Choroid plexus epithelial cell (primary cell): ENCODE results near the gene OR2T27.
"Not testable (repeated sequence)": the region's sequence is repeated elsewhere in the genome, so short reads cannot be mapped to it uniquely, and the experiment has no call there.

Experiments
- DNase-seq: peaks from one replicate; pipeline ENCODE4 v3.0.0-alpha.2; 2010; ENCODE audit warnings: low read depth
- H3K4me3 ChIP-seq: 2 replicates; pipeline ENCODE4 v1.5.1; 2011; ENCODE audit warnings: low read depth, mild to moderate bottlenecking, control low read depth, low read length, moderate library complexity
- TF ChIP-seq, protein P1 (sequence below): conservative IDR thresholded peaks from 2 replicates; pipeline ENCODE4 v1.5.1; 2011; ENCODE audit warnings: low read depth, mild to moderate bottlenecking, control low read depth, inconsistent platforms, low read length, moderate library complexity

OR2T27 gene

DNA sequence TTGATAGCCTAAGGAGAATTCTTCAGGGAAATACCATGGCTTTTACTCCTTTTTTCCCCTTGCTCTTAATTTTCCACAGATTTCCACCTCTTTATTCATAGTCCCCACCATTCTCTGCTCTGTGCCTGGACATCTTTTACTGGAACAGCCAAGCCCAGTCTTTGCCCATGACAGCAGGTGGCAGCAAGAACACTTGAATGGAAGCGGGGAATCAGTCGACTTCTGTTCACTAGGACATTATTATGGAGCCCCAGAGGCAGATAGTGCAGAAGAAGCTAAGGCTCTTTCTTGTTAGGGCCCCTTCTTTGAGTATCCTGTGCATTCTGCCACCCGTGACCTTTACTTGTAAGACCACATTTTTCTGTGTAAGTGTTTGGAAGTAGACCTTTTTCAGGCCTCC lies 40.9 kb upstream of the OR2T27 start:
- no peak overlapping the region for H3K4me3 ChIP-seq
- TF ChIP-seq, protein P1, sequence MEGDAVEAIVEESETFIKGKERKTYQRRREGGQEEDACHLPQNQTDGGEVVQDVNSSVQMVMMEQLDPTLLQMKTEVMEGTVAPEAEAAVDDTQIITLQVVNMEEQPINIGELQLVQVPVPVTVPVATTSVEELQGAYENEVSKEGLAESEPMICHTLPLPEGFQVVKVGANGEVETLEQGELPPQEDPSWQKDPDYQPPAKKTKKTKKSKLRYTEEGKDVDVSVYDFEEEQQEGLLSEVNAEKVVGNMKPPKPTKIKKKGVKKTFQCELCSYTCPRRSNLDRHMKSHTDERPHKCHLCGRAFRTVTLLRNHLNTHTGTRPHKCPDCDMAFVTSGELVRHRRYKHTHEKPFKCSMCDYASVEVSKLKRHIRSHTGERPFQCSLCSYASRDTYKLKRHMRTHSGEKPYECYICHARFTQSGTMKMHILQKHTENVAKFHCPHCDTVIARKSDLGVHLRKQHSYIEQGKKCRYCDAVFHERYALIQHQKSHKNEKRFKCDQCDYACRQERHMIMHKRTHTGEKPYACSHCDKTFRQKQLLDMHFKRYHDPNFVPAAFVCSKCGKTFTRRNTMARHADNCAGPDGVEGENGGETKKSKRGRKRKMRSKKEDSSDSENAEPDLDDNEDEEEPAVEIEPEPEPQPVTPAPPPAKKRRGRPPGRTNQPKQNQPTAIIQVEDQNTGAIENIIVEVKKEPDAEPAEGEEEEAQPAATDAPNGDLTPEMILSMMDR = no peak
- DNase-seq = no peak

DNA sequence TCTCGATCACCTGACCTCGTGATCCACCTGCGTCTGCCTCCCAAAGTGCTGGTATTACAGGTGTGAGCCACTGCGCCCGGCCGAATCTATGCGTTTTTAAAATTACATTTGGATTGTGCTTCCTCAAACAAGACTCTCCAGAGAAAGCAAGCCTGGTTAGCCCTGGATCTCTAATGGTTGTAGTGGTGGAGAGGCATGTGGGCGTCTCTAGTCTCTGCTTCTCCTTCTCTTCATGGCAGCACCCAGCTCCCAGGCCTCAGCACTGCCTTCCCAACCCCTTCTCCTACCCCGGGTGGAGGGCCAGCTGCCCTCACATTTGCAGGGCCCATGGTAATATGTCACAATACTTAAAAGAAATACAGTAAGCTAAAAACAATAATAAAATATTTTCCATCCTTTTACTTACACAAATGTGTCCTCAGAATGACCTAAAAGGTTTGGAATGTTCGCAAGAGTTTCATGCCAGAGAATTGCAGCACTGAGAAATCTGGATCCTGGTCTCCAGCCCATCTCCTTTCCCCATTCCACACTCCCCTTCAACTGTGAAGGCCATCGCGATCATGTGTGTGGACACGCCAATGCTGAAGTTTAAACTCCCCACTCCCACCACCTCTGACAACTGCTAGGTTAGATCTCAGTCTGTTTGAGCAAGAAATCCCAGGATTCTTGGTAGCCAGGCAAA lies 40.3 kb upstream of the OR2T27 start:
- DNase-seq = peak; percentile 7
- no peak overlapping the region for H3K4me3 ChIP-seq
- TF ChIP-seq, protein P1 = no peak

DNA sequence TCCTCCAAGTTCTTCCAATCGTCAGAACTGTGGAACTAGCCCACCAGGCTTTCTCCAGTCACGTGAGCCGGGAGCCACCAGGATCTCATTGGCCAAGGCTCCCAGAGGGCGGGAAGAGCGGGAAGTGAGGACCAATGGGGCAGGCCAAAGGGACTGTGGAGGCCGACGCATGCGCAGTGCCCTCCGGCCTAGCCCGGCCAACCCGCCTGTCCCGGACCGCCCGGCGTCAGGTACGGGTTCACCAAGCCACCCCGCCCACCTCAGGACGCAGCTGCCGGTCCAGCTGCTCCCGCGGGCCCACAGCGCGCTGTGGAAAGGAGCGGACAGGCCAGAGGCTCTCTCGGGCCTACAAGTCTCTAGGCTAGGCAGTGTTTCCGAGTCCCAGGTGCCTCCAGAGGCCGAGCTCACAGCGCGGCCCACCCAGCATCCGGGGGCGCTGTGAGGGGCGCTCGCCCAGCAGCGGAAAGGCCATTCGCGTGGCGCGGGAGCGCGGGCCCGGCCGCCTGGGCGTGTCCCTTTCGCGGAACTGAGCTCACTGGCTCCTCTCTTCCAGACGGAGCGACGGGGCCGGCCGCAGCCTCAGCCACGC lies 36.3 kb upstream of the OR2T27 start:
- no peak overlapping the region for H3K4me3 ChIP-seq
- no peak for DNase-seq
- TF ChIP-seq, protein P1 = no peak

DNA sequence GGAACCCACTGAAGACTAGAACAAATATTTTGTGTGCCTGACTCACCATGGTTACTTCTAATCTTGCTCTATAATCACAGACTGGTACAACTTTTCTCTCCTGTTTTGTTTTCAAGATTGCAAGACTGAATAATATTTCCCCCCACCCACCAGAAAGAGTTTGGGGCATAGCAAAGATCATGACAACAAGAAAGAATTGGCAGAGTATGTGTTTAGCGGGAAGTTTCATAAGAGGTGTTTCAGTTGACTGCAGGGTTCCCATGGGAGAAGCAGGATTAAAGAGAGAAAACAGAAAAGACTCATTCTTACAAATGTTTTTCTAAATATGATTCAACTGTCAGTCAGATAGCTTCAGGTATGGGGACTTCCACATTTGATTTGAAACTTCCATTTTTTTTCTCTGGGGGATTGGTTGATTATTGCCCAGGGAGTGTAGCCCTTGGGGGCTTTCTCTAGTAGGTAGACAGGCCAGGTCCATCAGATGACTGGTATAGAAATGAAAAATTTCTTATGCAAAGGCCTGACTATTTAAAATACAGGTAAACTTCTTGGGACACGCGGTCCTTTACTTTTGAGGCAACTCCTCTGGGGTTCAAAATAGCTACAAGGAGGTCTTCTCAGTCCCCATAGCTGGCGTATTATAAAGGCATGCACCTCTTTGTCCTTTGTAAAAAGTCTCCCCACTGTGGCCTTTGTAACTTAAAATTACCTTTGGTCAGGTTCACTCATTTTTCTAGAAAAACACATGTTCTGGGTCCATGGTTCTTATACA lies 33.4 kb upstream of the OR2T27 start:
- TF ChIP-seq, protein P1 = no peak
- H3K4me3 ChIP-seq = no peak overlapping the region
- DNase-seq = no peak

DNA sequence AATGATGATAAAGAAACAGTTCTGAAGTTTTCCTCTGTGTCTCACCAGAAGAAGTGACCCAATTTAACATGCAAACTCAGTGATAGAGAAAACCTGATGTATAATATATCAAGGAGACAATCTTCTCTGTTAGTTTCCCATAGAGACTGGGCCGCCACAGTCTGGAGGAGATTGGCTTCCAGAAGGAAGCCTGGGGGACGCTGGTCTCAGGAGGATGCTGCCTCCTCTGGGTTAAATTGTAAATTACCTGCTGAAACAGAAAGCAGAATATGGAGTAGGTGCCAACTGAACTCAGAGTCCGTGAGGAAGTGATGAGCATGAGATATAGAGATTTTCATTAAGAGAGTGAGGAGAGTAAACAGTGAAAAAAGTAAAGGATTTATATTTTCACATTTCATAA lies 31.5 kb upstream of the OR2T27 start:
- TF ChIP-seq, protein P1 = no peak
- DNase-seq = no peak
- H3K4me3 ChIP-seq = no peak overlapping the region

DNA sequence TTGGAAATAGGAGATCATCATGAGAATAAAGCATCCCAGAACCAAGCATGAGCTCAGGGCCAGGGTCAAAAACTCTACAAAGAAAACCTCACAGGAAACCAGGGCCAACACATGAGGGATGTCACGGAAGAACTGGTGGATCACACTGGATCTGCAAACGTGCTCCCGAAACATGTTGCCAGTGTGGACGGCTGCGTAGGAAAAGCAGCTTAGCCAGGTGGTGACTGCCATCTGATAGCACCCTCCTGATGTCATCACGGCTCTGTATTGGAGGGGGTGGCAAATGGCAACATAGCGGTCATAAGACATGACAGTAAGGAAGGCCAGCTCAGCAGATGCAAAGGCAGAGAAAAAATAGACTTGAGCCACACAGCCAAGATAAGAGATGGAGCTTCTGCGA lies 26.3 kb upstream of the OR2T27 start:
- no peak overlapping the region for H3K4me3 ChIP-seq
- TF ChIP-seq, protein P1 = no peak
- no peak for DNase-seq

DNA sequence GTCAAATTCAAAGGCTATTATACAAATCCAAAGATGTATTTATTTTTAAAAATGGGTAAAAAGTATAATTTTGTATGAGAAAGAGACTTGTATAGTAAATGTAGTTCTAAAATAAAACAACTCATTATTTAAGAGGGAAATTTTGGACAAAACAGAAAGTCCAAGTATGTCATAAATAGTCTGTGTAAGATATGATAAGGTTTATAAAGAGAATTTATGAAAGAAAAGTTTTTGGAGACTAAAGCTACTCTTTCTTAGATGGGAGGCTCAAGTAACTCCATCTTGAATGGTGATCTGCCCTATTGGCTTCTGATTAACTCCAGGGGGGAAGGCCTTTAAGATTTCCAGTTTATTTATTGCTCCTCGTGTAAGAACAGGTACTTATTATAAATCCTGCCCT lies 14.7 kb upstream of the OR2T27 start:
- peak; percentile 1 for DNase-seq
- TF ChIP-seq, protein P1 = no peak
- no peak overlapping the region for H3K4me3 ChIP-seq

DNA sequence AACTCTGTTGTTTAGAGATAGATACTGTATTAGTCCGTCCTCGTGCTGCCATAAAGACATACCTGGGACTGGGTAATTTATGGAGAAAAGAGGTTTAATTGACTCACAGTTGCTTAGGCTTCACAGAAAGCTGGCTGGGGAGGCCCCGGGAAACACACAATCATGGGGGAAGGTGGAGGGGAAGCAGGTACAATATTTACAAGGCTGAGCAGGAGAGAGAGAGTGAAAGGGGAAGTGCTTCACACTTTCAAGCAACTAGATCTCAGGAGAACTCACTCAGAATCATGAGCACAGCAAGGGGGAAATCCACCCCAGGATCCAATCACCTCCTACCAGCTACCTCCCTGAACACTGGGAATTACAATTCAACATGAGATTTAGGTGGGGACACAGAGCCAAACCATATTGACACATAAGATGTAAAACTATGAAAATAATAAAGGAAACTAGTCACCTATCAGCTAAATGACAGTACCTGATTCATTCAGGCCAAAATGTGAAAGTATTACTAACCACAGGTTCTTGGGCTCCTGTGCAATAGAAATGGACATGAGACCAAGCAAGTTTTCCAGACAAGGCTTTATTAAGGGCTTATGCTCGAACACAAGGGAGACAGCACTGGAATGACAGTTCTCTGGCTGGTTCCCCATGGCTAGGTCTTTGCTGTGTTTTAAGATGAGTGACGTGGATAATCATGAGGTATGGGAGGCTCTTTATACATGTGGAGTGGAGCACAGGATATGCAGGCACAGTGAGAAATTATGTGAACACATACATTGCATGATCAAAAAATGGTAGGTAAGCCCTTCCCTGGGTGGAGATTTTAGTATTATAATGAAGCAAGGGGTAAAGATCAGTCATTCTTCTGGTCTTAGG lies 8.4 kb upstream of the OR2T27 start:
- DNase-seq, H3K4me3 ChIP-seq: not testable (repeated sequence)

DNA sequence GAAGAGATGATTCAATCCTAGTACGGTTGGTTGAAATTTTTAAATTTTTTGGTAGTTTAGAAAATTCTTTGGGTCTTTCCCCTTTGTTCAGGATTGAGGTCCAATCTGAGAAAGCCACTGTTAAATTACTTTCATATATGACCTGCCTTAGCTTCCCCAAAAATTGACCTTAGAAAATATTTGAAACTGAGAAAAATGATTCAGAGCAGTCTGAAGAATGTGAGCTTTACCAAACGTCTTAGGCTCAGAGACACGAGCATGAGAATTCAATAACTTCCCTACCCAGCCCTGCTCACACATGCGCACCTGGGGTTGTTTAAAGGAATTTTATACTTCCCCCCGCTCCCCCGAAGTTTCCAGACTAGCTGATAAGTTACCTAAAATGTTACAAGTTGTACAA lies 1.5 kb upstream of the OR2T27 start:
- H3K4me3 ChIP-seq, DNase-seq: not testable (repeated sequence)
